ENCODE data around the gene INIP. TPM values are rescaled to one million over a fixed set of nuclear protein-coding genes. Genes with fewer than 3 reads are reported as not detected.

The INIP gene
- total and polyA plus RNA-seq, 2 experiments from 2014 or later = 13.1 to 18.9 TPM

DNA sequence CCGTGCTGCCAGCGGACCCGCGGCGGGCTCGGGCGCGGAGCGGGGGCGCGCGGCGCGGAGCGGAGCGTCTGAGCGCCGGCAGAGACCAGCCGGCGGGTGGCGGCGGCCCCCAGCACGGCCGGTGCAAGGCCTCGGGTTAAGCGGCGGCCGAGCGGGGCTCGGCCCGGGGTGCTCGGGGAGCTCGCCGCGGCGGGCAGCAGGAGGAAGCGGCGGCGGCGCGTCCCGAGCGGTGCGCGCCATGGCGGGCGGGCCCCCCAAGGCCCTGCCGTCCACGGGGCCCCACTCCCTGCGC, 32.8 kb upstream of the INIP start:
- no peaks in the 10 kb centered on the region for H3K36me3 ChIP-seq
- peak overlapping the region; percentile 95 for H3K4me3 ChIP-seq
- H3K9me3 ChIP-seq (ENCODE audit: low read depth) = no peaks in the 10 kb centered on the region
- H3K4me1 ChIP-seq (ENCODE audit: low read depth) = no peaks in the 10 kb centered on the region
- H3K27me3 ChIP-seq = no peaks in the 10 kb centered on the region
- peak overlapping the region; percentile 25 for H3K27ac ChIP-seq
- no peak for DNase-seq (ENCODE audit: low read depth in 1 of 2, low spot score in 1 of 2)
- TF ChIP-seq, protein P1, sequence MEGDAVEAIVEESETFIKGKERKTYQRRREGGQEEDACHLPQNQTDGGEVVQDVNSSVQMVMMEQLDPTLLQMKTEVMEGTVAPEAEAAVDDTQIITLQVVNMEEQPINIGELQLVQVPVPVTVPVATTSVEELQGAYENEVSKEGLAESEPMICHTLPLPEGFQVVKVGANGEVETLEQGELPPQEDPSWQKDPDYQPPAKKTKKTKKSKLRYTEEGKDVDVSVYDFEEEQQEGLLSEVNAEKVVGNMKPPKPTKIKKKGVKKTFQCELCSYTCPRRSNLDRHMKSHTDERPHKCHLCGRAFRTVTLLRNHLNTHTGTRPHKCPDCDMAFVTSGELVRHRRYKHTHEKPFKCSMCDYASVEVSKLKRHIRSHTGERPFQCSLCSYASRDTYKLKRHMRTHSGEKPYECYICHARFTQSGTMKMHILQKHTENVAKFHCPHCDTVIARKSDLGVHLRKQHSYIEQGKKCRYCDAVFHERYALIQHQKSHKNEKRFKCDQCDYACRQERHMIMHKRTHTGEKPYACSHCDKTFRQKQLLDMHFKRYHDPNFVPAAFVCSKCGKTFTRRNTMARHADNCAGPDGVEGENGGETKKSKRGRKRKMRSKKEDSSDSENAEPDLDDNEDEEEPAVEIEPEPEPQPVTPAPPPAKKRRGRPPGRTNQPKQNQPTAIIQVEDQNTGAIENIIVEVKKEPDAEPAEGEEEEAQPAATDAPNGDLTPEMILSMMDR (IDR thresholded peaks at IDR 0.05; ENCODE audit: low read depth, low read length) = no peak

DNA sequence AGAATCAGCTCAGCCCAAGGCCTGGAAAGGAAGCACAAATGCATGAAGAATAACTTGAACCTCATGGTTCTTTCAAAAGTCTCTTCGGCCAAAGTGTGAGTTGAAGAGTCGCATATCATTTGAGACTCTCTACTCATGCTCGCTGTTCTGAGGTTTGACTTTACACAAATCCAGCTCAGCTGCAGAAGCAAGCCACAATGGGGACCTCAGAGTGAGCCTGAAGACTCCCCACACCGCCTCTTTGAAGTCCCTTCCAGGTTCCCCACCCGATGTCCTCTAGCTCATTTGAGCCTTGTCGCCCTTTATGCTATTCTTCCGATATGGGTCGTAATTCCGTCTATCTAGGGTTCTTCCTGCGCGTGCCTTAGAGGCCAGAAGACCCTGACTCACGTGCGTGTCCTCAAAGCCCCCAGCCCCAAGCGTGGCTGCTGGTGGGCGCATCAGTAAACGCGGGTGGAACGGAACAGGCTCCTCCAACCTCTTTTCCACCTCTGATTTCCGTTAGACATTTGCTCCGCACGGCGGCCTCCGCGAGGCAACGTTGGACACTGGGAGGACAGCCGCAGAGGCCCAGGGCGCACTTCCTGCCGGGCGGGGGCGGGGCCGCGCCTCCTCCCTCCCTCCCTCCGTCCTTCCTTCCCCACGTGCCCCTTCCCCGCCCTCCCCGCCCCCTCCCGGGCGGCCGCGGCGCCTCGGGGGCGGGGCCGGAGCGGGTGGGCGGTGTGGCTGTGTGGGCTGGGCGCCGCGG, 32.3 kb upstream of the INIP start, which contains the start of gene SNX30:
Gene SNX30, plus strand, starts transcription at position 745 of the 748 bp plus-strand sequence. CDS start 242 bp downstream, outside the sequence.
- H3K27ac ChIP-seq = peak within 1 kb of the TSS; percentile 25
- H3K4me1 ChIP-seq (ENCODE audit: low read depth) = no peaks in the 10 kb centered on the region
- no peaks in the 10 kb centered on the region for H3K9me3 ChIP-seq (ENCODE audit: low read depth)
- TF ChIP-seq, protein P1 (IDR thresholded peaks at IDR 0.05; ENCODE audit: low read depth, low read length) = no peak
- peak within 1 kb of the TSS; percentile 95 for H3K4me3 ChIP-seq
- no peaks in the 10 kb centered on the region for H3K36me3 ChIP-seq
- no peaks in the 10 kb centered on the region for H3K27me3 ChIP-seq
- peak; percentile 89 to 95 for DNase-seq (ENCODE audit: low read depth in 1 of 2, low spot score in 1 of 2)

DNA sequence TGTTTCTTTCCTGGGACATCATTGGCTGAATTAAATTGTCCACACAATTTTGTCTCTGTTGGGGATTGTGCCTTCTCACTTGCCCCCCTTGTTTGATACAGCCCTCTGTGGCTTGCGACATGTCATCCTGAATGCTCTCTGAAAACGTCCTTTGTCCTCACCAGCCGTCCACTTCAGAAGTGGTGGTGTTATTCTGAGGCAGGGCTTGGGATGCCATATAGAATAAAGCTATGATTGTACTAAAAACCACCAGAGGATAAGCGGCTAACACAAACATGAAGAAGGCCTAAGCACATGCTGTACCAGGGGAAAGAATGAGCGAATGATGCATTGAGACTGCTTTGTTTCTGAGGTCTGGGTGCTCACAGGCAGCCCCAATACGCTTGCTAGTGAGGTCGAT, 29.2 kb upstream of the INIP start:
- TF ChIP-seq, protein P1 (IDR thresholded peaks at IDR 0.05; ENCODE audit: low read depth, low read length) = no peak
- Histone ChIP-seq H3K4me1 (ENCODE audit: low read depth) (no peaks in the 10 kb centered on the region), H3K4me3 (no peak overlapping the region), H3K36me3 (no peaks in the 10 kb centered on the region), H3K9me3 (ENCODE audit: low read depth) (no peaks in the 10 kb centered on the region), H3K27me3 (no peaks in the 10 kb centered on the region), H3K27ac (no peak overlapping the region)
- no peak for DNase-seq (ENCODE audit: low read depth in 1 of 2, low spot score in 1 of 2)

DNA sequence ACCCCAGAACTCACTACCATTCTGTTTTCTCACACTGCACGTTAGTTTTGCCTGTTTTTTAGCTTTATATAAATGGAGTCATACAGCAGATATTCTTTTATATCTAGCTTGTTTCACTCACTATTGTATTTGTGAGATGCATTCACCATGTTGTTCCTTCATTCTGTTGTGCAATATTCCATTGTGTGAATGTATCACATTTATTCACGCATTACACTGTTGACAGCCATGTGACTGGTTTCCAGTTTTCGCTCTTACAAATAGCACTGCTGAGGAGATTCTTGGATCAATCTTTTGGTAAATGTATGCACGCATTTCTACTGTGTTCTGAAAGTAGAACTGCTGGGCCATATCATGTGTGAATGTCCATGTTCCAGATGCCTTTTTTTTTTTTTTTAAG, 26.3 kb upstream of the INIP start:
- H3K9me3 ChIP-seq (ENCODE audit: low read depth) = no peaks in the 10 kb centered on the region
- H3K27me3 ChIP-seq = no peaks in the 10 kb centered on the region
- no peak overlapping the region for H3K4me3 ChIP-seq
- H3K4me1 ChIP-seq (ENCODE audit: low read depth) = no peaks in the 10 kb centered on the region
- peak in 1 of 2 donors; percentile 58 for DNase-seq (ENCODE audit: low read depth in 1 of 2, low spot score in 1 of 2)
- H3K27ac ChIP-seq = no peak overlapping the region
- no peaks in the 10 kb centered on the region for H3K36me3 ChIP-seq
- TF ChIP-seq, protein P1 (IDR thresholded peaks at IDR 0.05; ENCODE audit: low read depth, low read length) = no peak

DNA sequence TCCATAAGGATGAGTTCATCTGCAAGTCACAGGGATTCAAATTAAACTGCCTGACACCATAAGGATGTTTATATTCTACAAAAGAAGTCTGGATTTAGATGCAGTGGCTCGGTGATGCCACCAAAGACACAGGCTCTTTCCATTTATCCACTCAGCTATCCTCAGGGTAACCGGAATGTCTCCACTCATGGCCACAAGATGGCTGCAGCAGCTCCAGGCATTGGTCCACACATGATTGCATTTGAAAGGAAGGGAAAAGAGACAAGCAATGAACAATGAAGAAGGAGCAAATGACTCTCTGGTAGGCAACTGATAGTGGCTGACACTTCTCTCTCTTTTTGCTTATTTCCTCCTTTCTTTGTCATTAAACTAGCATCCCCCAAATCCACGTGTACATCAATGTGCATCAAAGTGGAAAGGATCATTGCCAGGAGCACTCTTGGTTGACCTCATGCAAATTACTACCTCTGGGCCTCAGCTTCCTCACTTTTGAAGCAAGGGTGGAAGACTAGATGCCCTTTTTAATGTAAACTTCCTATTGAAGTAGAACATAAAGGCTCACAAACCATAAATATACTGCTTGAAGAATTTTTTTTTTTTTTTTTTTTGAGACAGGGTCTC, 25.4 kb upstream of the INIP start:
- Histone ChIP-seq H3K27ac (no peak overlapping the region), H3K9me3 (ENCODE audit: low read depth) (no peaks in the 10 kb centered on the region), H3K4me3 (no peak overlapping the region), H3K4me1 (ENCODE audit: low read depth) (no peaks in the 10 kb centered on the region), H3K36me3 (no peaks in the 10 kb centered on the region), H3K27me3 (no peaks in the 10 kb centered on the region)
- TF ChIP-seq, protein P1 (IDR thresholded peaks at IDR 0.05; ENCODE audit: low read depth, low read length) = peak; percentile 14
- no peak for DNase-seq (ENCODE audit: low read depth in 1 of 2, low spot score in 1 of 2)
